Activated CD4-positive, alpha-beta memory T cell treated with anti-CD3 and anti-CD28 coated beads, Interleukin-2, amount 10 ng/mL, durations not matched to agents 7 days and 5 days (primary cell): Measurements from ENCODE around the gene RNF220. TPM values are rescaled to one million over a fixed set of nuclear protein-coding genes. Genes with fewer than 3 reads are reported as not detected.

ENCODE experiments used
- CTCF ChIA-PET: fragments of 350-600 bp; sonication (Branson Sonifier 250); formaldehyde crosslinking; loops from one replicate; lab custom pipeline; 2021; ENCODE audit warnings: antibody characterized with exemption, inconsistent platforms; lab: Charles Lee
- POLR2A ChIA-PET: fragments of 350-600 bp; sonication (Branson Sonifier 250); formaldehyde crosslinking; loops from one replicate; lab custom pipeline; 2021; ENCODE audit warnings: antibody characterized with exemption; lab: Charles Lee
- DNase-seq: peaks from one replicate; pipeline ENCODE4 v3.0.0-alpha.2; 2020
- H3K27ac Mint-ChIP-seq: one replicate; pipeline ENCODE4 v1.8.0; 2021; ENCODE audit warnings: mild to moderate bottlenecking, mixed read lengths
- H3K27me3 Mint-ChIP-seq: one replicate; pipeline ENCODE4 v1.8.0; 2021; ENCODE audit warnings: mixed read lengths
- H3K36me3 Mint-ChIP-seq: one replicate; pipeline ENCODE4 v1.8.0; 2021; ENCODE audit warnings: low read depth, mixed read lengths
- H3K4me1 Mint-ChIP-seq: one replicate; pipeline ENCODE4 v1.8.0; 2021; ENCODE audit warnings: mixed read lengths
- H3K4me3 Mint-ChIP-seq: one replicate; pipeline ENCODE4 v1.8.0; 2021; ENCODE audit warnings: mild to moderate bottlenecking, mixed read lengths
- H3K9me3 Mint-ChIP-seq: one replicate; pipeline ENCODE4 v1.8.0; 2021; ENCODE audit warnings: mixed read lengths
- total RNA-seq, 2 experiments: library from RNA; stranded (reverse); gene quantifications; one replicate each; pipeline ENCODE4 v1.2.3, GENCODE V29; 2021

The RNF220 gene
- total RNA-seq, 2 experiments from 2014 or later, result 69.0 to 70.7 TPM

DNA sequence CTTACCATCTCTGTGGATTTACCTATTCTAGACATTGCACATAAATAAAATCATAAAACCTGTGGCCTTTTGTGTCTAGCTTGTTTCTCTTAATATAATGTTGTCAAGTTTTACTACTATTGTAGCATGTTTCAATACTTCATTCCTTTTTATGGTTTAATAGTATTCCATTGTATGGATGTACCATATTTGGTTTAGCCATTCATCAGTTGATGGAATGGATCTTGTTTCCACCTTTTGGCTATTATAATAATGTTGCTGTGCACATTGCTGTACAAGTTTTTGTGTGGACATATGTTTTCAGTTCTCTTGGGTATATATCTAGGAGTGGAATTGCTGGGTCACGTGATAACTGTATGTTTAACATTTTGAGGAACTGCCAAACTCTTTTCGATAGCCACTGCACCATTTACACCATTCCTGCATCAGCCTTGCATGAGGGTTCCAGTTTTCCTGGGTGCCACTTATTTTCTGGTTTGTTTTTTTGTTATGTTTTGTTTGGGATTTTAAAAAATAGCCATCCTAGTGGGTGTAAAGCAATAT is 66.9 kb downstream of the RNF220 start:
- peaks cover 7% of the 10 kb centered on the region for H3K4me1 Mint-ChIP-seq
- ChIA-PET CTCF (no interaction called here), POLR2A (no interaction called here)
- no peak overlapping the region for H3K27ac Mint-ChIP-seq
- H3K27me3 Mint-ChIP-seq, result peaks cover 29% of the 10 kb centered on the region
- no peaks in the 10 kb centered on the region for H3K36me3 Mint-ChIP-seq
- no peak overlapping the region for H3K4me3 Mint-ChIP-seq
- DNase-seq, result no peak
- no peaks in the 10 kb centered on the region for H3K9me3 Mint-ChIP-seq

DNA sequence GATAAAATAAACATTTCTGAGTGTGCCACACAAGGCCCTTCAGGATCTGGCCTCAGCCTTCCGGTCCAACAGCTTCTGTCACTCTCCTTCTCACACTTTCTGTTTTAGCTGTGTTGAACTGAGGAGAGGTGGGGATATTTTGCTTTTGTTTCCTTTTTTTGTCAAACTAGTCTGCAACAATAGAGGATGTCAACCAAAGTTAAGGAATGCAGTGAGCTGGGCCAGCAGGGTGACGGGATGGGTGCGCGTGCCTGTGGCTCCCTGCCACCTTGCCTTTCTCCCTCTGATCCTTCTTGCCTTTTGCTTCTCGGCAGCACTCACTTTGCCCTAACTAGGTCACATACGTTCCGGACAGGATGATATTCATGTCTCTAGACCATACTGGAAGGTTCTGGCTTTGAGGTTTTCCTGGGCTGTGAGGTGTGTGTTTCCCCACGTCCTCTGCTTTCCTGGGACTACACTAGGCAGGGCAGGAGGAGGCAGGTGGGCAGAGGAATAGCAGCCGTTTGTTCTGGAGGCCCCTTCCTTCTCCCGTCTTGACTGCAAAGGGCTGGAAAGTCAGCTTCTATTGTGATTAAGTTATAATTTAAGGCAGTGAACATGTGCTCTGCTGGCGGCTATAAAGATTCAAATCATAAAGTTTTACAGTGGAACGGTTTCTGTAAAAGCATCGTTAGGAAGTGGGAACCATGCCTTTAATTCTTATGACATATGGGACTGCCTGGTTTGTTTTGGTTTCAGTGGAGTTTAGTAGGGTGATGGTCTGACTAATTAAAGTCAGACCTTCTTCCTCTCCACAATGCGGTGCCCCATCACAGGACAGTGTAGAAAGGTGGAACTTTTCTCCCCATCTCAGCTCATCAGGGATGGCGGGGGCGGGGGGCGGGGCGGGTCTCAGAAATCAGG is 67.8 kb downstream of the RNF220 start:
- no peak overlapping the region for H3K27ac Mint-ChIP-seq
- H3K36me3 Mint-ChIP-seq, result no peaks in the 10 kb centered on the region
- CTCF ChIA-PET, result no interaction called here
- no peak overlapping the region for H3K4me3 Mint-ChIP-seq
- no peaks in the 10 kb centered on the region for H3K9me3 Mint-ChIP-seq
- DNase-seq, result no peak
- peaks cover 7% of the 10 kb centered on the region for H3K4me1 Mint-ChIP-seq
- POLR2A ChIA-PET, result no interaction called here
- H3K27me3 Mint-ChIP-seq, result peaks cover 33% of the 10 kb centered on the region

GRCh38 chr1:44476891-44477290 is 71.8 kb downstream of the RNF220 start:
- Mint-ChIP-seq H3K27me3 (peaks cover 34% of the 10 kb centered on the region), H3K4me1 (peaks cover 7% of the 10 kb centered on the region), H3K9me3 (no peaks in the 10 kb centered on the region), H3K4me3 (no peak overlapping the region), H3K27ac (no peak overlapping the region), H3K36me3 (no peaks in the 10 kb centered on the region)
- ChIA-PET CTCF (interaction anchor here (0.6 kb wide), 1 partner anchor 238 kb away, joined by 3 read pairs; no protein-coding TSS in a partner anchor), POLR2A (no interaction called here)
- DNase-seq, result no peak

- Mint-ChIP-seq H3K36me3 (no peaks in the 10 kb centered on the region), H3K27me3 (peaks cover 38% of the 10 kb centered on the region), H3K9me3 (no peaks in the 10 kb centered on the region), H3K4me1 (no peaks in the 10 kb centered on the region), H3K27ac (no peak overlapping the region), H3K4me3 (no peak overlapping the region)
- ChIA-PET POLR2A (no interaction called here), CTCF (no interaction called here)
- no peak for DNase-seq
Observed at GRCh38 chr1:44481701-44482100, 76.6 kb downstream of the RNF220 start.

DNA sequence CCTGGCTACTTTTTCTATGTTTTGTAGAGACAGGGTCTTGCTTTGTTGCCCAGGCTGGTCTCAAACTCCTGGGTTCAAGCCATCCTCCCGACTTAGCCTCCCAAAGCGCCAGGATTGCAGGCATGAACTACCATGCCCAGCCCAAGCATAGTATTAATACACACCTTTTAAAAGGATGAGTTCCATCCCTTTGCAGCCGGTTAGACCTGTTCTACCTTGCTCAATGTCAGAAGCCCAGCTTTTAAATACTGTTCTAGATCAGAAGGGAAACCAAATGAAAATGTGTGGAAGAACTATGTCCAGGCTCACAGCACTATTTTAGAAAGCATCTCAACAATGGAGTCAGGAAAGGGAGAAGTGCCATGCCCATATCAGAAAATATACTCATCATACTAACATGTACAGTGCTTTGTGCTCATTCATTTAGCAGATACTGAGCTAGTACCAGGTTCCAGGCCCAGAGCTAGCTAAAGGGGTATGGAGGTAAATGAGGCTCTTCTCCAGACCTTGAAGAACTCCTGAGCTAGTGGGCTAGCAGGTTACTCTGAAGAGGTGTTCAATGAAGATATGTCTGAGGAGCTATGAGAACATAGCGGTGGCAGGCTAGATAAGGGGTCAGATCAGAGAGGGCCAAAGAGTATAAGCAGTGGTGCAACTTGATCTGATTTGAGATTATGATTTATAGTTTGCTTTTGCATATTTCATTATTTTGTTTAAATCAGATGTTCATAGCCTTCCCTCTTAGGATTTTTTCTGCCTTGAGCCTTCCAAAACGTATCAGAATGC is 78.2 kb downstream of the RNF220 start:
- Mint-ChIP-seq H3K4me3 (no peak overlapping the region), H3K27ac (no peak overlapping the region), H3K4me1 (no peaks in the 10 kb centered on the region), H3K36me3 (no peaks in the 10 kb centered on the region), H3K27me3 (peaks cover 32% of the 10 kb centered on the region), H3K9me3 (no peaks in the 10 kb centered on the region)
- DNase-seq, result no peak
- ChIA-PET POLR2A (no interaction called here), CTCF (no interaction called here)

GRCh38 chr1:44484155-44484688 is 79.2 kb downstream of the RNF220 start:
- no peak for DNase-seq
- Mint-ChIP-seq H3K36me3 (no peaks in the 10 kb centered on the region), H3K4me3 (no peak overlapping the region), H3K27ac (no peak overlapping the region), H3K27me3 (peaks cover 32% of the 10 kb centered on the region), H3K9me3 (no peaks in the 10 kb centered on the region), H3K4me1 (no peaks in the 10 kb centered on the region)
- ChIA-PET POLR2A (no interaction called here), CTCF (no interaction called here)

GRCh38 chr1:44485229-44485933 is 80.3 kb downstream of the RNF220 start:
- ChIA-PET POLR2A (no interaction called here), CTCF (no interaction called here)
- Mint-ChIP-seq H3K36me3 (no peaks in the 10 kb centered on the region), H3K4me3 (no peak overlapping the region), H3K27me3 (peaks cover 26% of the 10 kb centered on the region), H3K9me3 (no peaks in the 10 kb centered on the region), H3K27ac (no peak overlapping the region), H3K4me1 (no peaks in the 10 kb centered on the region)
- no peak for DNase-seq

GRCh38 chr1:44485934-44486460 is 80.9 kb downstream of the RNF220 start:
- POLR2A ChIA-PET, result no interaction called here
- Mint-ChIP-seq H3K27ac (no peak overlapping the region), H3K4me1 (no peaks in the 10 kb centered on the region), H3K9me3 (no peaks in the 10 kb centered on the region), H3K4me3 (no peak overlapping the region), H3K36me3 (no peaks in the 10 kb centered on the region), H3K27me3 (peaks cover 26% of the 10 kb centered on the region)
- no peak for DNase-seq
- CTCF ChIA-PET, result no interaction called here

DNA sequence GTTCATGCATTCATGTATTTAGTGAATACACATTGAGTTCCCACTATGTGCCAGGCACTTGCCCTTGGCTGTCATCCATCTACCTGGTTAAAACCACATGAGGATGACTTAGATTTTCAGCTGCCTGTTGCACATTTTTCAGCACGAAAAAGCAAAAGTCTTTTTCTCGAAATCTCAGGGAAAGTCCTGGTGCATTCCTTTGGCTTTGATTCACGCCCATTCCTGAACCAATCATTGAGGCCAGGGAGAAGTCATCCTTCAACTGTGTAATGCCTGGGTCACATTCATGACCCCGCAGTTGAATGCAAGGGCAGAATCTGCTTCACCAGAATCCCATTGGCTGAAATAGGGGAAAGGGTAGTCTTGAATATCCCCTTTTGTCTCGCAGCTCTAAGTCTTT is 84.4 kb downstream of the RNF220 start:
- POLR2A ChIA-PET, result no interaction called here

DNA sequence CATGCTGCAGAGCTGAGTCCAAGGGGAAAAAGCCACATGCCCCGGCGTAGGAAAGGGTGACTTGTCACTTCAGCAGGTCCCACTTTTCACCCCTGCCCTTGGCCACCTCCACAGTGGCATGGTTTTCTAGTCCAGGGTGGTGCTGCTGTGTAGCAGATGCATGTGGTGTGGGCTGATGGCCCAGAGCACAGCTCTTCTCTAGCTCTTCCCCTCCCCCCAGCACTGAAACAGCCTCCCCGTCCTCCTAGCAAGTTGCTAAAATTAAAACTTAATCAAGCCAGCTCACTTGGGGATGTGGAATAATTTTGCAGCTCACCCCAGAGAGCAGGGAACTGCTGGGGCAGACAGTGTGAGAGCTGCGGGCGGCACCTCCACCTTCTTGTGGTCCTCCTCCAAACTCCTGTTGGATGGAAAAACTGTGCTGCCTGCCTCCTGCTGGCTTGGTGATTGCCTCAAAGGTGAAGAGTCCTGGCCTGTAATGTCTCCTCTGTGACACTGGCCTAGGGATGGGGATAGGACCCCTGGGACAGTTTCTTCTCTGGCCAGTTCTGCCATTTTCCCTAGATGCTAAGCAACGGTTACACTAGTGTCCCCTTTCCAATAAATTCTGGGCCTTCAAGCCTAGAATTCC is 91.6 kb downstream of the RNF220 start:
- Mint-ChIP-seq H3K9me3 (no peaks in the 10 kb centered on the region), H3K4me3 (no peak overlapping the region), H3K4me1 (no peaks in the 10 kb centered on the region), H3K27me3 (peaks cover 19% of the 10 kb centered on the region), H3K27ac (no peak overlapping the region), H3K36me3 (no peaks in the 10 kb centered on the region)
- no peak for DNase-seq
- ChIA-PET POLR2A (no interaction called here), CTCF (no interaction called here)

More for the DNA sequence above, 84.4 kb downstream of the RNF220 start:
- Mint-ChIP-seq H3K27me3 (peaks cover 20% of the 10 kb centered on the region), H3K27ac (no peak overlapping the region), H3K4me3 (no peak overlapping the region), H3K4me1 (no peaks in the 10 kb centered on the region), H3K36me3 (no peaks in the 10 kb centered on the region), H3K9me3 (no peaks in the 10 kb centered on the region)
- no peak for DNase-seq
- CTCF ChIA-PET, result interaction anchor here (0.5 kb wide), 1 partner anchor 180 kb away, joined by 4 read pairs; no protein-coding TSS in a partner anchor

GRCh38 chr1:44497422-44498170 is 92.5 kb downstream of the RNF220 start:
- Mint-ChIP-seq H3K27ac (no peak overlapping the region), H3K9me3 (no peaks in the 10 kb centered on the region), H3K27me3 (peaks cover 14% of the 10 kb centered on the region), H3K4me3 (no peak overlapping the region), H3K36me3 (no peaks in the 10 kb centered on the region), H3K4me1 (no peaks in the 10 kb centered on the region)
- no peak for DNase-seq
- ChIA-PET CTCF (no interaction called here), POLR2A (no interaction called here)
